Middle frontal gyrus (tissue), 1 donor: Measurements from ENCODE around the gene SLBP.

Source experiments
- DNase-seq: peaks from one replicate; pipeline ENCODE4 v3.0.0-alpha.2; 2015; ENCODE audit warnings: low spot score; ENCODE audit errors: extremely low spot score

Gene SLBP

GRCh38 chr4:1727117-1728031, 15.3 kb upstream of the SLBP start:
- DNase-seq: no peak

GRCh38 chr4:1726146-1726934, 14.2 kb upstream of the SLBP start:
- DNase-seq: peak; percentile 71

- DNase-seq: no peak
Measured at GRCh38 chr4:1725521-1725920, 13.4 kb upstream of the SLBP start.

GRCh38 chr4:1723131-1723801, 11.1 kb upstream of the SLBP start:
- DNase-seq: no peak

- DNase-seq: no peak
Measured at GRCh38 chr4:1722551-1723118, 10.5 kb upstream of the SLBP start.

- DNase-seq: no peak
Measured at GRCh38 chr4:1721666-1722550, 9.8 kb upstream of the SLBP start.

- peak; percentile 84 for DNase-seq
Measured at GRCh38 chr4:1721003-1721665, 9.0 kb upstream of the SLBP start, which contains the start of the genes TACC3 and TMEM129. TSS of gene TACC3 (plus strand) at chr4:1721521. CDS start at chr4:1723422, 1,901 bp downstream. TSS of gene TMEM129 (minus strand) at chr4:1721323. CDS start at chr4:1720837, 486 bp downstream.

- no peak for DNase-seq
Measured at GRCh38 chr4:1720163-1720983, 8.3 kb upstream of the SLBP start.

- no peak for DNase-seq
Measured at GRCh38 chr4:1718095-1718850, 6.2 kb upstream of the SLBP start.

GRCh38 chr4:1717129-1718094, 5.3 kb upstream of the SLBP start:
- no peak for DNase-seq

GRCh38 chr4:1716065-1716945, 4.2 kb upstream of the SLBP start:
- DNase-seq: no peak

- no peak for DNase-seq
Measured at GRCh38 chr4:1715002-1715758, 3.1 kb upstream of the SLBP start.

- no peak for DNase-seq
Measured at GRCh38 chr4:1714303-1715001, 2.3 kb upstream of the SLBP start.

GRCh38 chr4:1713003-1713851, 1.1 kb upstream of the SLBP start:
- no peak for DNase-seq
